H7 (cell line): ENCODE measurements around the gene CDYL. TPM values are rescaled to one million over a fixed set of nuclear protein-coding genes. Genes with fewer than 3 reads are reported as not detected.
"Not testable (repeated sequence)": the region's sequence is repeated elsewhere in the genome, so short reads cannot be mapped to it uniquely, and the experiment has no call there.

Source experiments
- DNase-seq: peaks from one replicate; pipeline ENCODE4 v3.0.0; 2012
- H3K27me3 ChIP-seq: 2 replicates; pipeline ENCODE4 v1.6.0; 2011; ENCODE audit warnings: mild to moderate bottlenecking, low read length; ENCODE audit not compliant: control insufficient read depth, insufficient read depth
- H3K36me3 ChIP-seq: replicated peaks from 2 replicates; pipeline ENCODE4 v1.5.1; 2011; ENCODE audit warnings: low read length; ENCODE audit not compliant: control insufficient read depth, insufficient read depth
- H3K4me3 ChIP-seq: 2 replicates; pipeline ENCODE4 v1.5.1; 2011; ENCODE audit warnings: low read depth, mild to moderate bottlenecking, control low read depth, low read length, moderate library complexity; ENCODE audit not compliant: insufficient read depth
- total RNA-seq: library from RNA; depleted of rRNA; stranded (reverse); fragments of >200 nt; shearing (Covaris generic); gene quantifications from 2 replicates; pipeline ENCODE4 v1.2.3, GENCODE V29; 2014; rRNA removed

CDYL gene
- total RNA-seq, 1 experiment from 2014 or later: 49.3 TPM

GRCh38 chr6:5005038-5005433 is 228.8 kb downstream of the CDYL start:
- DNase-seq, H3K27me3 ChIP-seq, H3K36me3 ChIP-seq, H3K4me3 ChIP-seq: not testable (repeated sequence)

Other genes starting within 250 kb of the CDYL start
- gene RPP40, start 227.6 kb downstream of the CDYL start, total RNA-seq: 13.5 and 22.2 TPM in 2 replicates